Right atrium auricular region (tissue), 2 donors: Measurements from ENCODE around the gene VRK3. TPM values are rescaled to one million over a fixed set of nuclear protein-coding genes. Genes with fewer than 3 reads are reported as not detected.
"Not testable (repeated sequence)": the region's sequence is repeated elsewhere in the genome, so short reads cannot be mapped to it uniquely, and the experiment has no call there.

Experiments used
- DNase-seq: peaks from one replicate; pipeline ENCODE4 v3.0.0-alpha.2; 2019; ENCODE audit warnings: low spot score
- H3K27ac ChIP-seq, 2 donors: fragments of 200-600 bp; sonication (generic); 1 replicate in 1 of 2; 2 replicates in 1 of 2; pipeline ENCODE4 v1.5.1; 2016 to 2019
- H3K27me3 ChIP-seq, 2 donors: fragments of 200-600 bp; sonication (generic); one replicate each; pipeline versions ENCODE4 v1.5.1 to v1.6.0; 2017 to 2019
- H3K36me3 ChIP-seq: fragments of 200-600 bp; sonication (generic); one replicate; pipeline ENCODE4 v1.5.1; 2016
- H3K4me1 ChIP-seq, 2 donors: fragments of 200-600 bp; sonication (generic); one replicate each; pipeline versions ENCODE4 v1.5.1 to v1.6.0; 2017 to 2019
- H3K4me3 ChIP-seq, 2 donors: fragments of 200-600 bp; sonication (generic); 1 replicate in 1 of 2; 2 replicates in 1 of 2; pipeline ENCODE4 v1.5.1; 2017 to 2019; ENCODE audit warnings: mild to moderate bottlenecking in 1 of 2, moderate library complexity in 1 of 2
- H3K9me3 ChIP-seq, 2 donors: fragments of 200-600 bp; sonication (generic); one replicate each; pipeline ENCODE4 v1.5.1; 2019
- total RNA-seq, 2 donors: library from RNA; depleted of rRNA; stranded (reverse); fragments of >200 nt; gene quantifications; one replicate each; pipeline ENCODE4 v1.1.0, GENCODE V29; 2016
- TF ChIP-seq, protein P1 (sequence below), 2 donors: fragments of 200-600 bp; sonication (generic); IDR thresholded peaks; one replicate each; pipeline ENCODE4 v1.5.1; 2019; ENCODE audit warnings: antibody characterized with exemption in 2 of 2

VRK3 gene
- 10 to 100 TPM; 20.5 to 25.5 TPM for total RNA-seq

DNA sequence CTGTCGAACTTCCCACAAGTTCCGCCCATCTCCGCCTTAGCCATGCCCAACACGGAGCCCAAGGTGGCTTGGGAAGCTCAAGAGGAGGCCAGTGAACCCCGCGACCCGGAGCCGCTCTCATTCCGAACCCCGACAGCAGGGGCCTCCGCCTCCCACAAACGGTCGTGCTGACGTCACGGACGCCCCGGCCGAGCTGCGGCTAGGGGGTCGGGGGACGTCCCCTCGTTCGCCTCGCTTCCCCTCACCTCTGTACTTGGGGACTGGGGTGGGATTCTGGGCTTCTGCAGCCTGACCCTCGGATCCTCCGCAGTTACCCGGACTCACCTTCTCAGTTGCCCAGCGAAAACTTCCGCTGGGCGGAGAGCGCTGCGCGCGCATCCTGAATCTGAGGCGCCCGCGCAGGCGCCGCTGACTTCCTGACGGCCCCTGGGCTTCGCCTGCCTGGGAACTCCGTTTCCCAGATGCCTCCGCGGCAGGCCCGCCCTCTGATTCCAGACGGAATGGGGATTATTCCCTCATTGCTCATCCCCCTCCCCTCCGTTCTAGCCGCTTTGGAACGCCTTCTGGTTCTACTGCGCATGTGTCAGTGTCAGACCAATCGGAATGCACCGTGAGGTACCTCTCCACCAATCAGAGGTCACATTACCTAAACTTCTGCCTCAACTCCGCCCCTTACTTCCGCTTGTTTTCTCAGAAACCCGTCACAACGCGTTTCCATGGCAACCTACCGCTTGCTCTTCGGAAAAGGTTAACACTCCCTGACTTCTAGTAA, at the start of gene VRK3:
Gene VRK3 (minus strand): TSS at position 351 of the 772 bp plus-strand sequence. CDS start 9,210 bp downstream, outside the sequence.
- Histone ChIP-seq H3K9me3 (no peaks in the 10 kb centered on the region), H3K27me3 (no peaks in the 10 kb centered on the region), H3K4me1 (peaks cover 0 to 23% of the 10 kb centered on the region in 2 donors), H3K36me3 (peaks cover 1% of the 10 kb centered on the region), H3K27ac (peak within 1 kb of the TSS; percentile 88), H3K4me3 (peak within 1 kb of the TSS; percentile 88 to 91)
- DNase-seq: peak; percentile 100
- TF ChIP-seq, protein P1, sequence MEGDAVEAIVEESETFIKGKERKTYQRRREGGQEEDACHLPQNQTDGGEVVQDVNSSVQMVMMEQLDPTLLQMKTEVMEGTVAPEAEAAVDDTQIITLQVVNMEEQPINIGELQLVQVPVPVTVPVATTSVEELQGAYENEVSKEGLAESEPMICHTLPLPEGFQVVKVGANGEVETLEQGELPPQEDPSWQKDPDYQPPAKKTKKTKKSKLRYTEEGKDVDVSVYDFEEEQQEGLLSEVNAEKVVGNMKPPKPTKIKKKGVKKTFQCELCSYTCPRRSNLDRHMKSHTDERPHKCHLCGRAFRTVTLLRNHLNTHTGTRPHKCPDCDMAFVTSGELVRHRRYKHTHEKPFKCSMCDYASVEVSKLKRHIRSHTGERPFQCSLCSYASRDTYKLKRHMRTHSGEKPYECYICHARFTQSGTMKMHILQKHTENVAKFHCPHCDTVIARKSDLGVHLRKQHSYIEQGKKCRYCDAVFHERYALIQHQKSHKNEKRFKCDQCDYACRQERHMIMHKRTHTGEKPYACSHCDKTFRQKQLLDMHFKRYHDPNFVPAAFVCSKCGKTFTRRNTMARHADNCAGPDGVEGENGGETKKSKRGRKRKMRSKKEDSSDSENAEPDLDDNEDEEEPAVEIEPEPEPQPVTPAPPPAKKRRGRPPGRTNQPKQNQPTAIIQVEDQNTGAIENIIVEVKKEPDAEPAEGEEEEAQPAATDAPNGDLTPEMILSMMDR (IDR thresholded peaks at IDR 0.05): peak in 1 of 2 donors; percentile 29

GRCh38 chr19:50068382-50068781, 43.2 kb upstream of the VRK3 start:
- H3K9me3 ChIP-seq, H3K27ac ChIP-seq, H3K4me1 ChIP-seq, H3K27me3 ChIP-seq, H3K36me3 ChIP-seq, DNase-seq, H3K4me3 ChIP-seq: not testable (repeated sequence)

DNA sequence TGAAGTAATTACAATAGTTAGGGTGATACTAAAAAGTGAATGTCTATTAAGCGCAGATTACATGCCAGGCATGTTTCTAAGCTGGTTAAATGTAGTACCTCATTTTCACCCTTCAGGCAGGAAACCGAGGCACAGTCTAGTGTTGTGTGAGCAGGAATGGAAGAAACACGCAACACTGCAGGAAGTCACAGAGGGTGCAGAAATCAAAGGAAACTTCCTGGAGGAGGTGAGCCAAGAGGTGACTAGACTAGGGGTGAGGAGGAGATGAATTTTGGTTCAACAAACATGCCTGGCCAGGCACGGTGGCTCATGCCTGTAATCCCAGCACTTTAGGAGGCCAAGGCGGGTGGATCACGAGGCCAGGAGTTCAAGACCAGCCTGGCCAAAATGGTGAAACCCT, 42.4 kb upstream of the VRK3 start:
- no peak overlapping the region for H3K27ac ChIP-seq
- TF ChIP-seq, protein P1 (IDR thresholded peaks at IDR 0.05): no peak
- no peaks in the 10 kb centered on the region for H3K9me3 ChIP-seq
- no peaks in the 10 kb centered on the region for H3K27me3 ChIP-seq
- no peaks in the 10 kb centered on the region for H3K36me3 ChIP-seq
- H3K4me3 ChIP-seq: no peak overlapping the region
- H3K4me1 ChIP-seq: no peaks in the 10 kb centered on the region
- DNase-seq: no peak

DNA sequence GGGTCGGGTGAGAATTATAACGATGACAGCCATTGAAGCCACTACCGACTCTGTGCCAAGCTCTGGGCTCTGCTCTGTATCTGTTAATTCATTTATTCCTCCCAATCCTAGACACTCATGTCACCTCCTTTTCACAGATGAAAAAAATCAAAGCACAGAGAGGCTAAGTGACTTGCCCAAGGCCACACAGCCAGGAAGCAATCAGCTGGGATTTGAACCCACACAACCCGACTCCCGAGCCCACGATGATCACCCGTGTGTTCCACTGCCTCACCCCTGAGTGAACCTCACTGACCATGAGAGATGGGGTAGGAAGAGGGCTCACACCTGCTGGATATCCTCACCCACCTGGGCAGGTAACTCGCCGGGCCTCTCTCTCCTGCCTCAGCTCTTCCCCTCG, 40.8 kb upstream of the VRK3 start:
- Histone ChIP-seq H3K27ac (no peak overlapping the region), H3K27me3 (no peaks in the 10 kb centered on the region), H3K4me1 (no peaks in the 10 kb centered on the region), H3K9me3 (no peaks in the 10 kb centered on the region), H3K4me3 (no peak overlapping the region), H3K36me3 (no peaks in the 10 kb centered on the region)
- no peak for DNase-seq
- TF ChIP-seq, protein P1 (IDR thresholded peaks at IDR 0.05): no peak

GRCh38 chr19:50061650-50062049, 36.5 kb upstream of the VRK3 start:
- peaks cover 16 to 27% of the 10 kb centered on the region in 2 donors for H3K9me3 ChIP-seq
- TF ChIP-seq, protein P1 (IDR thresholded peaks at IDR 0.05): no peak
- no peak for DNase-seq
- no peak overlapping the region for H3K4me3 ChIP-seq
- H3K27me3 ChIP-seq: no peaks in the 10 kb centered on the region
- no peak overlapping the region for H3K27ac ChIP-seq
- H3K36me3 ChIP-seq: no peaks in the 10 kb centered on the region
- no peaks in the 10 kb centered on the region for H3K4me1 ChIP-seq

GRCh38 chr19:50060107-50060506, 34.9 kb upstream of the VRK3 start:
- H3K36me3 ChIP-seq: no peaks in the 10 kb centered on the region
- no peak overlapping the region for H3K4me3 ChIP-seq
- TF ChIP-seq, protein P1 (IDR thresholded peaks at IDR 0.05): no peak
- no peaks in the 10 kb centered on the region for H3K4me1 ChIP-seq
- H3K9me3 ChIP-seq: peaks cover 16 to 27% of the 10 kb centered on the region in 2 donors
- no peak overlapping the region for H3K27ac ChIP-seq
- no peak for DNase-seq
- H3K27me3 ChIP-seq: no peaks in the 10 kb centered on the region
